Hematopoietic multipotent progenitor cell (in vitro differentiated cells): ENCODE measurements around the gene PLEKHJ1. TPM values are rescaled to one million over a fixed set of nuclear protein-coding genes. Genes with fewer than 3 reads are reported as not detected.
A peak's percentile ranks its signal among the peaks of the same experiment; 100 is the strongest.

Experiments used
- DNase-seq, 3 donors: peaks; one replicate each; pipeline ENCODE4 v3.0.0-alpha.2; 2011 to 2015; ENCODE audit warnings: low read depth in 2 of 3, low spot score in 2 of 3
- total RNA-seq: library from RNA; depleted of rRNA; stranded (reverse); fragments of >200 nt; gene quantifications from one replicate; pipeline ENCODE4 v1.2.3, GENCODE V29; 2012

The PLEKHJ1 gene
- total RNA-seq, 1 donor, result 59.0 TPM

DNA sequence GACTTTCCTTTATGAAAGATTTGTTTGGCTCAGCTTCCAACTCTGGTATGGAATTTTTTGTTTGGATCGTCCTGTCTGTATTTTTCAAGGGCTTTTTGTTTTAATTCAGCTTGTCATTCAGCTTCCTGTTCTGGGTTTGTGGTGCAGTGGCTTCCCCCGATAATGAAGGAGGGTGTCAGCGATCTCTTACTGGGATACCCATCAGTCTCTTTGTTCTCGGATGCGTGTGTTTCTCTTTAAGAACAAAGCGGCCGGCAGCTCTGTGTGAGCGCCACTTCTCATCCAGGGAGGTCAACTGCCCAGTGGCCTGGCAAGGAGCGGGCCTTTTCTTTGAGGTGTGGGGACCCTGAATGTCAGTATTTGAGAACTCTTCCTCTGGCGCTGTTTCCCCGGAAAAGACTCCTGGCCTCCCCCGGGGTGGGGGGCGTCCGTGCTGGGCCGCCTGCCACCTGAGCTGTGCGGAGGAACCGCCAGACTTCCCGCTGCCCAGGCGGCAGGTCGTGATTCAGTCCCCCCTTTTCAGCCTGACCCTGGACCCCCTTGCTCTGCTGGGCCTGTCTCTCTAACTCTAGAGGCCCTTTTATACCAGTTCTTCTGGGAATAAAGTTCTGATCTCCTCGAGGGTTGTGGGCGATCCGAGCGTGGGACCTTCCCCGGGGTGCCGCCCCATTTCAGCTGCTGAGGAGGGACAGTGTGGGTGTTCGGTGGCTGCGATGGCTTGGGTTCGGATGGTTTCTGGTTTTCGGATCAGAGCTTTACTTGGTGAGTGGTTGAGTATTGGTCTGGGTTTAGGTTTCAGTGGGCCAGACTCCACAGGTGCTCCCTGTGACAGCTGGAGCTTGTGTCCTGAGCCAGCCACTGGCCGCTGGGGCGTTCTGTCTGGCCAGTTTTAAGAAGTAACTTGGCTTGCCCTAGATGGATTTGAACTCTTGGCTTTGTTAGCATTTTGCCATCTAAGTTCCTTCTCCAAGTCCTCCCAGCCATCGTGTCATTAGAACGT lies 3.9 kb upstream of the PLEKHJ1 start:
- DNase-seq, result peak in 2 of 3 donors; percentile 54 to 58

DNA sequence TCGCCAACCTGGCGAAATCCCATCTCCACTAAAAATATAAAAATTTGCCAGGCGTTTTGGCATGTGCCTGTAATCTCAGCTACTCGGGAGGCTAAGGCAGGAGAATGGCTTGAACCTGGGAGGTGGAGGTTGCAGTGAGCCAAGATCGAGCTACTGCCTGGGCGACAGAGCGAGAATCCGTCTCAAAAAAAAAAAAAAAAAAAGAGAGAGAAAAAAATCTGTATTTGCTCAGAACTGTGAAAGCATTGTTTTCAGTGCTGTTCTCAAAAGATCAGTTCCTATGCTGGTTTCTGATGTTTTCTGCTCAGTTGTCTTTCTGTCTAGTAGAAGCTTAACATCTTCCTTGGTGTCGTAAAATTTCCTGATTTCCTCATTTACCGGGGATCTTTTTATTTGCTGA lies 3.0 kb upstream of the PLEKHJ1 start:
- DNase-seq, result no peak

DNA sequence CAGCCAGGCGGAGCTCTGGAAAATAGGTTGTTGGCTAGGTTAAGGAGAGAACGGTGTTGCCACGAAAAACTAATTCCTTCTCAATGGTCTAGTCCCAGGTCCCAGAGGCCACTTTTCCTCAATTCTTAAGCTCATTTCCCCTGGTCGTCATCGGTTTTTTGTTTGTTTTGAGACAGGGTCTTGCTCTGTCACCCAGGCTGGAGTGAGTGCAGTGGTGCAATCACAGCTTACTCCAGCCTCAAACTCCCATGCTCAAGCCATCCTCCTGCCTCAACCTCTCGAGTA lies 1.7 kb upstream of the PLEKHJ1 start:
- no peak for DNase-seq

DNA sequence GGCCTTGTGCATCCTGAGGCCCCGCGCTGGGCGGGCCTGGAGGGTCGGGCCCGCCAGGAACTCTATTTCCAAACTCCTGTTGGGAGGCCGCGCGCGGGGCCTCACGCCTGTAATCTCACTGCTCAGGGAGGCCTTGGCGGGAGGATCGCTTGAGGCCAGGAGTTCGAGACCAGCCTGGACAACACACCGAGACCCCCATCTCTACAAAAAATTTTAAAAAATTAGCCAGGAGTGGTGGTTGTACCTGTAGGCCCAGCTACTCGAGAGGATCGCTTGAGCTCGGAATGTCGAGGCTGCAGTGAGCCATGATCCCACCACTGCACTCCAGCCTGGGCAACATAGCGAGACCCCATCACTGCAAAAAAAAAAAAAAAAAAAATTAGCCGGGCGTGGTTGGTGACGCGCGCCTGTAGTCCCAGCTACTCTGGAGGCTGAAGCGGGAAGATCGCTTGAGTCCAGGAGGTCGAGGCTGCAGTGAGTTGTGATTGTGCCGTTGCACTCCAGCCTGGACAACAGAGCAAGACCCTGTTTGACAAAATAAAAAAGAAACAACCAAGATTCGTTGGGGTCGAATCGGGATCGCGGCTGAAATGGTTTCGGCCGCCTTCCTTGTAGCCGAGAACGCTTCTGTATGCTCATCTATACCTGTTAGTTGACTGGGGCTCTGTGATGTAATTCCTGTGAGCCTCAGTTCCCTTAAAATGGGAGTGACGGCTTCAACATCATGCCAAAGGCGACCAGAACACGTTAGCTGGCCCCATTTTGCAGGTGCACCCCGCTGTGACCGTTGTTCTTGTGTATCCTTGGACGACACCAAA lies 1.1 kb upstream of the PLEKHJ1 start:
- no peak for DNase-seq

DNA sequence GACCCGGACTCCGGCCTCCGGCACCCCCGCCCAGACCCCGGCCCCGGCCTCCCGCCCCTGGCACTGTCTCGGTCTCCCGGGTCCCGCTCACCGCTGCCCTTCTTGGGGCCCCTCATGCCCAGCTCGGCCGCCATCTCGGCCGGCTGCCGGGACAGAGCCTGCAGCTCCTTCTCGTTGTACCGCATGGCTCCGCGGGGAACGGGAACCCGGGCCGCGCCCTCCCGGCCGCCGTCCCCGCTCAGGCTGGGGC lies 140 bp downstream of the PLEKHJ1 start:
- no peak for DNase-seq

DNA sequence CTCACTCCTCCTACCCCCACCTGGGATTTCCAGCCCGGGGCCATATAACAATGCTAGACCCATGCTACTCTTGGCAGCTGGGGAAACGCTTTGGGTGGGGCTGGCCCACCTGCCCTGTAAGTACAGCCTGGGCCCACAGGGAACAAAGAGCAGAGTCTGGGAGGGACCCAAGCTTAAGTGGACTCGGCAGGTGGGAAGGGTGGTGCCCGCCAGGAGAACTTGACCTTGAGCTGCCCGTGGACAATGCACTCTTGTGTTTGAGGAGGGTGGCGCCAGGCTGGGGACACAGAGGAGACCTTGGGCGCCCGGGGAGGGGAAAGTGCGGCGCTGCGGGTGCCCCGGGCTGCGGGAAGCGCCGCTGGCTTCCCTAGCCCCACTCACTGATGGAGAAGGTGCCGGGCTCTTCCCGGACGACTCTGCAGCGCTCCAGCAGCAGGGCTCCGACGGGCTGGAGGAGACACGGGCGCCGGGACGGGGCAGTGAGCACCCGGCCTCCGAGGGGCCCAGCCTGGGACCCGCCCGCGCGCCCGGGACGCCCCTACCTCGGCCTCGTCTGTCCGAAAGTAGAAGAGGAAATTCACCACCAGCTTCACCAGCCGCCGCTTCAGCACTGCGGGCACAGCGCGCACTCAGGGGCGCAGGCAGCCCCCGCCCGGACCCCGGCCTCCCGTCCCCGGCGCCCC lies 607 bp downstream of the PLEKHJ1 start:
- no peak for DNase-seq

DNA sequence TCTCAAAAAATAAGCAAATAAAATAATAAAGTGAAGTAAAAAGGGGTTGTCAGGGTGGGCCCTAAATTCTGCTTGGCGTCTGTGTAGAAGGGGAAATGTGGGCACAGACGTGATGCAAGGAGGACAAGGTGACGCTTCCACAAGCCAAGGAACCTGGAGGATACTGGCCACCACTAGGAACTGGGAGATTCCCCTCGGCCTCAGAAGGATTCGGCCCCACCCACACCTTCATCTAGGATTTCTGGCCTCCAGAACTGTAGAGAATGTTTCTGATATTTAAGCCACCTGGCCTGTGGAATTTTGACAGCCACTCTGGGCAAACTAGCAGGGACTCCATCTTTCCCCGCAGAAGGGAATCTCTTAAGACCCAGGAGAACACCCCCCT lies 1.1 kb downstream of the PLEKHJ1 start:
- no peak for DNase-seq

DNA sequence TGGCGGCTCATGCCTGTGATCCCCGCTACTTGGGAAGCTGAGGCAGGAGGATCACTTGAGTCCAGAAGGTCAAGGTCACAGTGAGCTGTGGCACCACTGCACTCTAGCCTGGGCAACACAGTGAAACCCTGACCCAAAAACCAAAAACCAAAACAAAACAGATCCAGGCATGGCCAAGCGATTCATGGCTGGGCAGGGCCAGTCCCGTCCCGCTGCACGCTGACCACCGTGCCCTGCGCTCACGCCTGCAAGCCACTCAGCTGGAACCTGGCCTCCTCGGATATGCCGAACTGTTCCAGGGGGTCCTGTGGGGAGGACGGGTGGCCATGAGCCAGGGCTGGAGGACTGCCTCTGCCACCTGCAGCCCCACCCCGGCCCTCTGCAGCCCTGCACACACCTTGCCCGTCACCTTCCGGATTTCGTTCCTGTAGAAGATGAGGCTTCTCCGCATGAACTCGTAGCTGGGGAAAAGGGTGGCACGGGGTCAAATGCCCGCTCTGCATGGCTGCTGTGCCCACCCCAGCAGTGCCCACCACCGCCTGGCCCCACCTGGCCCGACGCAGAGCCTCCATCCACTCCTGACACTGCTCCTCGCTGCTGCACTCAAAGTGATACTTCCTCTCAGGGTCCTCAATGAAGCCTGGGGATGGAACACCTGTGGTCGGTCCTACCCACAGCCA lies 2.4 kb downstream of the PLEKHJ1 start:
- no peak for DNase-seq

DNA sequence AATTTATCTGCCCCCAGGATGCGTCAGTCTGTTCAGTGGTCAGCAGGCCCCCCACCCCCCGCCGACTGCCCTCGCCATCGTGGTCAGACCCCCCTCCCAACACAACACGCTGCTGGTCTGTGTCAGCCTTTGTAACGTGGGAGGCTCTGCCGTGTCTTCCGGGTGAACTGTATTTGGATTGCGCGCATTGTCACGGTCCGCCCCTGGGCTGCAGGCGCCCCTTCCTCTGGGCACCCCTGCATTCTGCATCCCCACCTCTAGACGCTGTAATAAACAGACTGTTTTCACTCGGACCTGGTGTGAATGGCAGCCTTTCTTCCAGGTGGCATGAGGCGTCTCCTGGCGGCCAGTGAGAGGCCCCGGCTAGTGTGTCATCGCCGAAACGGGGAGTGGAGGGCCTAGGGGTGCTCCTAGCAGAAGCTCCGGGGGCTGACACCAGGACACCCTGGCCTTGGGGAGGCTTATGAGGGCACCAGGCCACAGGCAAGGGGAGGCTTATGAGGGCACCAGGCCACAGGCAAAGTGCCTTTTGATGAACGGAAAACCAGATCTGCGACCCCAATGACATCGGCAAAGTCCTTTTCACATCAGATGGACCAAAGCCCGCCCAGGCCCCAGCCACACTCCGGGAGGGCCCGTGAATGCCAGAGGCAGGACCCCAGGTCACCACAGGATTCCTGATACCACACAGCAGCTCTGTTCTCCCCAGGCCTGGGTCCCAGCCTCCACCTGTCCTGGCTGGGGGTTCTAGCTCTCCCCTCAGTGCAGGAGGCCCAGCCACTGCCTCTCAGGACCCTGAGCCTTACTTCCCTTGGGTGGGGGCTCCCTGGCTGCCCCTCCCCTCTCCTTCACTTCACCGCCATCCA lies 3.6 kb downstream of the PLEKHJ1 start:
- no peak for DNase-seq

DNA sequence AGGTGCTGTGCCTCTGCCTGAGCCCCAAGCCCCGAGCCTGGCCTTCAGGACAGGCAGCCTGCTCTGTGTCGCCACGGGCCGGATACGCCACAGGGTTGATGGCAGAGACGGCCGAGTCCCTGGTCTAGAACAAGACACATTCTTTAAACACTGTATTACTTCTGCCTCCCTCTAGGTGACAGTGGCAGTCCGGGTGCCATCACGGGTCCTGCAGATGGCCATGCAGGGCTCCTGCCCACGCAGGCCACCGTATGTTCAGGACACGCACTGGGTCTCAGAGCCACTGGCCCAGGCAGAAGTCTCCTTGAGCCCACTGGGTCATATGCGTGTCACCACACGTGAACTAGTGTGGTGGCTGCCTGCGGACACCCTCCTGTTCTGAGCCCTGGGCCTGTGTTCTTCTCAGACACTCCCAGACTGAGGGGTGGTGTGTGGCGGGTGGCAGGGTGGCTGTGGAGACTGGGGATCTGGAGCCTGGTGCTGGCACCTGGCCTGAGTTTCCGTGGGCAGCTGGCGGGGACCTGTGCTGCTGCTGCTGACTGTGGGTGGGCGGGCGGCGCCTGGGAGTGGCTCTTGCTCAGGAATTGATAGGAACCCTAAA lies 4.4 kb downstream of the PLEKHJ1 start:
- DNase-seq, result no peak

DNA sequence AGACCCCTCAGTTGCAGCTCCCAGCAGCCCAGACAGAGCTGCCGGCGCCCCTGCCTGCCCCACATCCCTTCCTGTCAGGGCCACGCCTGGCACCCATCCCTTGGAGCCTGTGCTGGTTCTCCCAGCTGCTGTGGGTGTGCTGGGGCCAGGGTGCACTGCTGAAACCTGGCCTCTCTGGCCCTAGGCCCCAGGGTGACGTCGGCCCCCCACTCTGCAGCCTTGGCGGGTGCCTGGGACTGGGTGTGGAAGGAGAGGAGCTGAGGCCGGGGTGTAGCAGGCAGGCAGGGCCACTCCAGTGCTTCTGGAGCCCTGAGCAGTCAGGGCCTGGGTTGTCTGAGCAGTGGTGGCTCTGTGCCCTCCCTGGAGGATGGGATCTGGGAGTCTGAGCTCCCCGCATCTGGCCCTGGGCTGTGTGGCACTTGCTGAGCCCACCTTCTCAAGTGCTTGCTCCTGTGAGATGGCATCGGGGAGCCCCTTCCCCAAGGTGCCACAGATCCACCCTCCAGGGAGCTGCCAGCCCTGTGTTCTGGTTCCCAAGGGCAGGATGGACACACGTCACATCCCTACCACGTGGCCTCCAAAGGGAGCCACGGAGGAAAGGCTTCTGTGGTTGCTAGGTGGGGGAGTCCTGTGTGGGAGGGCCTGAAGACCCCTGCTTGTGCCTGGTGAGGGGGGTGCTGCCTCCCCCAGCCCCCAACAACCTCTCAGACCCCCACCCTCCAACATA lies 5.2 kb downstream of the PLEKHJ1 start:
- no peak for DNase-seq

DNA sequence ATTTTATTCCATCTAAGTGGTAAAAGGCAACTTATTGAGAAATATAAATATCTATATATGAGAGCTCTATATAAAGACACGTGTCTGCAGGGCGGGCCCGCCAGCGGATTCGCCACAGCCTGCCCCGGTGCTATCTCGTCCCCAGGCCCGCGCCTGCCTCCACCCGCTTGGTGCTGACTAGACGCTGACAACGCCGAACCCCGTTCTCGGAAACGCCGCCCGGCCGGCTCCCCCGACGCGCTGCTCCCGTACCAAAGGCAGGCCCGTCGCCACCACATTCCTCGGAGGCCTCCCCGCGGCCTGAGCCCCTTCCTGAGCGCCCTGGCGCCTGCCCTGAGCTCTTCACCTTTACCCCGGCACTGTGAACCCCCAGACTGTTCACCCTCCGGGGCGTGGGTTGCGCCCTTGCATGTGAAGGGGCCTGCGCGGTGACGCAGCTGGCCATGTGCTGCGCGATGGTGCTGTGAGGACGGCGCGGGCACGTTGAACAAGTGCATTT lies 6.0 kb downstream of the PLEKHJ1 start:
- DNase-seq, result no peak

DNA sequence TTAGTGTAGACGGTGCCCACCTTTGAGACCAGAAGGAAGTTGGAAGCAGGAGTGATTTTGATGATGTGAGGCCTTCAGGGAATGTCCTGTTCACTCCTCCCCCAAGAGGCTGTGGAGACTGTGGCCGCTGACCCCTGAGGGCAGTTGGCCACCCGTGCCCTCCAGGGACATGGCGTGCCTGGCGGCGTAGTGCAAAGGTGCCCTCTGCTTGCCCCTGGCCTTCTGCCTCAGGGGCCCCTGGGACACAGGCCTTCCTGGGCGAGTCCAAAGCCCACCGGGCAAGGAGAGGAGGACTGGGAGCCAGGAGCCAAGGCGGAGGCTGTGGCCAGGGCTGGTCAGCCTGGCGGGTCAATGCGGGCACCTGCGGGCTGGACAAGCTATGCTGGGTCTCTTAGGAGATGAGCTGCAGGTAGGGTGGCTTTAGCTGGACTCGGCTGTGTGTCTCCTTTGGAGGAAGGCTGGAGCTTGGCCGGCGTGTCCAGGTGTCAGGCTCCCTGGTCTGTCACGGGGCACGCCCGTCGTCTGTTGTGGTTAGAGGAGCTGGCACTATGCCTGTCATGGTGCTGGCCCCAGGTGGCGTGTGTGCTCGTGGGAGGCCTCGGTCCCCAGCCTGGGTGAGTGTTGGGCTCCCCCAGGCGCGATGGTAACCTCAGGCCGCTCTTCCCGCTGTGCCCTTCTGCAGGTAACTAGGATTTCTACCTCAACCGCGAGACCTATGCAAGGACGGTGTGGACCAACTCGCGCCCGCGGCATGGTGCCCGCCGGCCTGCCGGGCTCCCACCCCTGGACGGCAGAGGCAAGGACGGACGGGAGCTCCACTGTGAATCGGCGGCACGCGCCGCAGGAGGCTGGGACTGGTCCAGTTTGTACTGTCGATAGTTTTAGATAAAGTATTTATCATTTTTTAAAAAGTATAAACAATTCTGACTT lies 6.8 kb downstream of the PLEKHJ1 start:
- DNase-seq, result no peak

DNA sequence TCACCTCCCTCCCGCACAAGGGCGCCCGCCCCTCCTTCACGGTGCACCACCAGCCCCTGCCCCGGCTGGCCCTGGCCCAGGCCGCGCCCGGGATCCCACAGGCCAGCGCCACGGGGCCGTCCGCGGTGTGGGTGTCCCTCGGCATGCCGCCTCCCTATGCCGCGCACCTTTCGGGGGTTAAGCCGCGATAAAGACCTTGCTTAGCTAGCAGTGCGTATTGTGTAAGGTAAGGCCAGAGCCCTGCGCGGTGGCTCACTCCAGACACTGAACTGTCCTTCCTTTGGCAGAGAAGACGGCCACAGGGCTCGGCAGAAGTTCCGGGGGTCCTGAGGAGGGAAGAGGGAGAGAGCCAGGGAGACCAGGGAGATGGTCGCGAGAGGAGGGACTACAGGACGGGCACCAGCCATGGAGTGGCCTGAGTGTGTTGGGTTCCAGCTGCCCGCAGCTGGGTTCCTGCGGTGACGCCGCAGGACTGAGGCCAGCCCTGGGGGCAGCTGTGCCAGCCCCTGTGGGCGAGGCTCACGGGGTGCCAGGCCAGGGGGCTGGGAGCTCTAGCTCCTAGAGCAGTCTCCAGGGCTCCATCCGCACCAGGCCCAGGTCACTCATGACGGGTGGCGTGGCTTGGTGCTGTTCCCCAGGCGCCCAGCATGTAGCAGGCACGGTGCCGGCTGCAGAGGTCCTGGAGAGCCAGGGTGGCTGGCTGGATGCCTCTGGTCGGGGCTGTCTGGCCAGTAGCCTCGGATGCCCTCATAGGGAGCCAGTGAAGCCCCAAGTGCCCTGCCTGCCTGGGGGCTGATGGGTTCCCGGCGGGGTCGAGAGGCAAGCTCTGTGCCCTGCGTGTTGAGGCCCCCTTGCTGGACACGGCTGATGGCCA lies 7.7 kb downstream of the PLEKHJ1 start:
- DNase-seq, result no peak

DNA sequence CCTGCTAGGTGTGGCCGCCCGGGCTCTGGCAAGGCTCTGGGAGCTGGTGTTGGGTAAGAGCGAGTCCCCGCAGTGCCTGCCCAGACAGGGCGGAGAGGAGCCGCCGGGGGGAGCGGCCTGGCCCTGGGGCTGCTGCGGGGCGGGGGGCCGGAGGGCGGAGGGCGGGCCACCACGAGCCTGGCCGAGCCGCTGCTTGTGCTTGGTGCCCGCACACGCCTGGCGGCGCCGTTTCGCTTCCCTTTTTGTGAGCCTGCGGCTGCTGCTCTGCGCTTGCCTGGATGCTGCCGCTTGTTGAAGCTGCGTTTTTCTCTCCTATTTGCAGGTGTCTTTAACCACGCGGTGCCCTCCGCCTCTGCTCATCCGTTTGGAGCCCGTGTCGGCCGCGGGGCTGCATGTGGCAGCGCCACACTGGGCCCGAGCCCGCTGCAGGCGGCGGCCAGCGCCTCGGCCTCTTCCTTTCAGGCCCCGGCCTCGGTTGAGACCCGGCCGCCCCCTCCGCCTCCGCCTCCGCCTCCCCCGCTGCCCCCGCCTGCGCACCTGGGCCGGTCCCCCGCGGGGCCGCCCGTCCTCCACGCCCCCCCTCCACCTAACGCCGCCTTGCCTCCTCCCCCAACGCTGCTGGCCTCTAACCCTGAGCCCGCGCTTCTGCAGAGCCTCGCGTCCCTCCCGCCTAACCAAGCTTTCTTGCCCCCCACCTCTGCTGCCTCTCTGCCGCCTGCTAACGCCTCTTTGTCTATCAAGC lies 8.5 kb downstream of the PLEKHJ1 start:
- no peak for DNase-seq

DNA sequence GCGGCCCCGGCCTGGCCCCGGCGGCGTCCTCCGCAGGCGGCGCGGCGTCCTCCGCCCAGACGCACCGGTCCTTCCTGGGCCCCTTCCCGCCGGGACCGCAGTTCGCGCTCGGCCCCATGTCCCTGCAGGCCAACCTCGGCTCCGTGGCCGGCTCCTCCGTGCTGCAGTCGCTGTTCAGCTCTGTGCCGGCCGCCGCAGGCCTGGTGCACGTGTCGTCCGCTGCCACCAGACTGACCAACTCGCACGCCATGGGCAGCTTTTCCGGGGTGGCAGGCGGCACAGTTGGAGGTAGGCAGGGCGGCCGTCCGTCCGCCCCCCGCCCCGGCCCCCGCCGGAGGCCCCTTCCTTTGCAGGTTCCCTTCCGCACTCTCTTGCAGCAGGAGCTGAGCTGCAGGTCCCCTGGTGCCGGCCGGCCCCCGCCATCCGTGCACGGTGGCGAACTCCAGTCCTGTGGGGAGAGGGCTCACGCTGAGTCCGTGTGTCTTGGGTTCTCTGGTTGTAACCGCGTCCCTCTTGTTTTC lies 9.2 kb downstream of the PLEKHJ1 start:
- DNase-seq, result no peak
